HG03280 (cell line): ENCODE results near the gene CSDE1.
"Not testable (repeated sequence)": the region's sequence is repeated elsewhere in the genome, so short reads cannot be mapped to it uniquely, and the experiment has no call there.

ENCODE experiments used
- ATAC-seq: cut with Tn5 transposase; IDR thresholded peaks from one replicate; pipeline ENCODE4 v1.9.1; 2021; ENCODE audit warnings: mild to moderate bottlenecking, moderate library complexity; ENCODE audit not compliant: unreplicated experiment

The CSDE1 gene

DNA sequence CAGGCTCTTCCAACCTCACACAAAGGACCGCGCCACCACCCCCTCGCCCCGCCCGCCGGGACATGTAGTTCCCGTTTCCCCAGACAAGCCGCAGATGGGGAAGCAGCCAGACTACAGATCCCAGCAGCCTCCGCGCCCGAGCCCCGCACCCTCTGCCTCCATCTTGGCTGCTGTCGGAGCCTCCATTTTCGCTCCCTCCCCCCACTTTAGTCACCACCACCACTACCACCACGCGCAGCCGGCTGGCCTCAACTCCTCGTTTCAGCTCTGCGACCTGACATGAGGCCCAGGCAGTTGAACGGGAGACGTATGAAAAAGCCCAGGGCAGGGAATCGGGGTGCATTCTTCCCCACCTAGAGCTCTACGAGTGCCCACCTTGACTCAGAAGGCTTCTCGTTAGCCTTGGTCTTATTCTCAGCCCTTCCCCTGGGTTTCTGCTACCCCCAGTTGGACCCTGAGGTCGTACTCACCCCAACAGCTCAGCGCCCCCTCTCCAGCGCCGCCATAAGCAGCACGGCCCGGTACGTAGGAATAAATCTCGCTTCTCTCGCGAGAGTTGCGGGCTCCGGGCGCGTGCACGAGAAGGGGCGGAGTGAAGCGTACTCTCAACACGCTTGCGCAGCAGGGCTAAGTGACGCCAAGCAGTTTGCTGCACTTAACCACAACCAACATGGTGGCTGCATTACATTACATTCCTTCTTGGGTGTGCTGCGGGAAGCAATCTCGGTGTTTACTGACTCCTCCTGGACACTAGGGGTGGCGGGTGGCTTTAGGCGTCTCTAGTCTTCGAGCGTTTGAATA lies at the start of gene CSDE1:
CSDE1 (minus strand) TSS at position 530 of the 801 bp plus-strand sequence. CDS start 18,094 bp downstream, outside the sequence.
- peak; percentile 77 for ATAC-seq

DNA sequence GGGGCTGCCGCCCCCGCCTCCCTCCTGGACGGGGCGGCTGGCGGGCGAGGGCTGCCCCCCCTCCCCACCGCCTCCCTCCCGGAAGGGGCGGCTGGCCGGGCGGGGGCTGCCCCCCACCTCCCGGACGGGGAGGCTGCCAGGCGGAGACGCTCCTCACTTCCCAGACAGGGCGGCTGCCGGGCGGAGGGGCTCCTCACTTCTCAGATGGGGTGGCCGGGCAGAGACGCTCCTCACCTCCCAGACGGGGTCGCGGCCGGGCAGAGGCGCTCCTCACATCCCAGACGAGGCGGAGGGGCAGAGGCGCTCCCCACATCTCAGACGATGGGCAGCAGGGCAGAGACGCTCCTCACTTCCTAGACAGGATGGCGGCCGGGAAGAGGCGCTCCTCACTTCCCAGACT lies 46.7 kb upstream of the CSDE1 start:
- ATAC-seq, result not testable (repeated sequence)

DNA sequence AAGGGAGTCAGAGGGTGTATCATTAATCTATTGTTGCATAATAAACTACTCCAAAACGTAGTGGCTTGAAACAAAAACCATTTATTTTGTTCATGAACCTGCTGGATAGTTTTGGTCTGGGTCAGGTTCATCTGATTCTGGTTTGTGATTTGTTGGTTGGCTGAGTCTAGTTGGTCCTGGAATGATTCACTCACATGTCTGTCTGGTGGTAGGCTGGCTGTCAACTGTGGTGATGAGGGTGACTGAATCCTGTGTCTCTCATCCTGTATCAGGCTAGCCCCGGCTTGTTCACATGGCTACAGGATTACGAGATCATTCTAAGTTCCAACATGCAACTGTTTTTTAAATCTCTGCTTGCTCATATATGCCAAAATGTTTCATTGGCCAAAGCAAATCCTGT lies 45.2 kb upstream of the CSDE1 start:
- no peak for ATAC-seq

DNA sequence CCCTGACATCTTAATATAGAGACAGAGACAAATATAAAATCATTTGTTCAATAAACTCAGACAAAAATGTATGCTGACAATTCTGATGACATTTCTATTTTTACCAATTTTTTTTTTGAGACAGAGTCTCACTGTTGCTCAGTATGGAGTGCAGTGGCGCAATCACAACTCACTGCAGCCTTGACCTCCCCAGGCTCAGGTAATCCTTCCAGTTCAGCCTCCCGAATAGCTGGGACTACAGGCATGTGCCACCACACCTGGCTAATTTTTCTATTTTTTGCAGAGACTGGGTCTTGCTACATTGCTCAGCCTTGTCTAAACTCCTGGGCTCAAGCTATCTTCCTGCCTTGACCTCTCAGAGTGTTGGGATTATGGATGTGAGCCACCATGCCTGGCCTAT lies 36.3 kb upstream of the CSDE1 start:
- no peak for ATAC-seq

DNA sequence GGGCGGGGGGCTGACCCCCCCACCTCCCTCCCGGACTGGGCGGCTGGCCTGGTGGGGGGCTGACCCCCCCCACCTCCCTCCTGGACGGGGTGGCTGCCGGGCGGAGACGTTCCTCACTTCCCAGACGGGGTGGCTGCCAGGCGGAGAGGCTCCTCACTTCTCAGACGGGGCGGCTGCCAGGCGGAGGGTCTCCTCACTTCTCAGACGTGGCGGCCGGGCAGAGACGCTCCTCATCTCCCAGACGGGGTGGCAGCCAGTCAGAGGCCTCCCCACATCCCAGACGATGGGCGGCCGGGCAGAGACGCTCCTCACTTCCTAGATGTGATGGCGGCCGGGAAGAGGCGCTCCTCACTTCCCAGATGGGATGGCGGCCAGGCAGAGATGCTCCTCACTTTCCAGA lies 32.8 kb upstream of the CSDE1 start:
- ATAC-seq, result not testable (repeated sequence)

GRCh38 chr1:114786440-114786839 lies 28.7 kb upstream of the CSDE1 start:
- not testable (repeated sequence) for ATAC-seq

DNA sequence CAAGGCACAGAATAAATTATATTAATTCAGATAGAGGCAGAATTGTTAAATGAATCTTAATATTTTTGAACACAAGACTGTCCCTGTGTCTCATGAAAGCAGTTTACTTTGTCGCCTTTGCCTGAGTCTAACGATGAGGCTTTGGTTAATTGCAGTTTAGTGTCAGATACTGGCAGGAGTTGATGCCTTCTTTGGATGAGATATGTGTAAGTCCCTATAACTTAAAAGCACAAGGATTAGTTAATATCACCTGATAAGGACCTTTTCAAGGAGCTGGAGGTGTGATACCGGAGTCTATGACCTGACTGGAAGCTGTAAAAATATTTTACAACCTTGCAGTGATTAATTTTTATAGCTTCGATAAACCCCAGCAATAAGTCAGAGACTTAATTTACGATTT lies 24.7 kb upstream of the CSDE1 start:
- no peak for ATAC-seq

DNA sequence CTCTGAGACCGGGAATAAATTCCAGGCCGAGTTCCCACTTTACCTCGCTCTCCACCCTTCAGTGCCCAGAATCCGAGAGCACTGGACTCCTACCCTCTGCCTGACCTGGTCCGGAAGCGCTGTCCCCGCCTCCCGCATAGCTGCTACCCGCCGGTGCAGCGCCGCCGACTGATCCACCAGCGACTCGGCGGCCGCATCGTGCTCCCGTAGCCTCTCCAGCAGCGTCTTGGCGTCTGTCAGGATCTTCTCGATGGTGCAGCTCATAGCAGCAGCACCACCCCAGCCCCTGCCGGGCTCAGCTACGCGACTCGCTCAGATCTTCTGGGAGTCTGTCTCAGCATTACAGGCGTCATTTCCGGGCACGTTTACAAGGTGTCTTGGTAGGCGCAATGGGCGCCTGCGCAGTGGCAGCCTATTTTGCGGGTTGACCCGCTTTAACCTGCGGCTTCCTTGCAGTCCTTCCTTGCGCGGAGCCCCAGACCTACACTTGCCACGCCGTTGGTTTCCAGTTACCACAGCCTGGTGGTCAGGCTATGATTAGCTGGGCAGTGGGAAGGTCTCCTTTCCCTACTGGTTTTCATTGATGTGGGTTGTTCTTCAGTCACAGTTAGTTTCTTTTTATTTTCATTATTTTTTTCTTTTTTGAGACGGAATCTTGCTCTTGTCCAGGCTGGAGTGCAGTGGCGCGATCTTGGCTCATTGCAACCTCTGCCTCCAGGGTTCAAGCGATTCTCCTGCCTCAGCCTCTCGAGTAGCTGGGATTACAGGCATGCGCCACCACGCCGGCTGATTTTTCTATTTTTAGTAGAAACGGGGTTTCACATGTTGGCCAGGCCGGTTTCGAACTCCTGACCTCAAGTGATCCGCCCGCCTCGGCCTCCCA lies 22.8 kb upstream of the CSDE1 start, which contains the start of gene SIKE1:
SIKE1 (minus strand) TSS at position 342 of the 883 bp plus-strand sequence; CDS start at position 264, 78 bp downstream.
- peak; percentile 99 for ATAC-seq

GRCh38 chr1:114779722-114780121 lies 21.9 kb upstream of the CSDE1 start:
- no peak for ATAC-seq

DNA sequence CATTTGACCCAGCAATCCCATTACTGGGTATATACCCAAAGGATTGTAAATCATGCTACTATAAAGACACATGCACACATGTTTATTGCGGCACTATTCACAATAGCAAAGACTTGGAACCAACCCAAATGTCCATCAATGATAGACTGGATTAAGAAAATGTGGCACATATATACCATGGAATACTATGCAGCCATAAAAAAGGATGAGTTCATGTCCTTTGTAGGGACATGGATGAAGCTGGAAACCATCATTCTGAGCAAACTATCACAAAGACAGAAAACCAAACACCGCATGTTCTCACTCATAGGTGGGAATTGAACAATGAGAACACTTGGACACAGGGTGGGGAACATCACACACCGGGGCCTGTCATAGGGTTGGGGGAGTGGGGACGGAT lies 18.9 kb upstream of the CSDE1 start:
- ATAC-seq, result not testable (repeated sequence)

DNA sequence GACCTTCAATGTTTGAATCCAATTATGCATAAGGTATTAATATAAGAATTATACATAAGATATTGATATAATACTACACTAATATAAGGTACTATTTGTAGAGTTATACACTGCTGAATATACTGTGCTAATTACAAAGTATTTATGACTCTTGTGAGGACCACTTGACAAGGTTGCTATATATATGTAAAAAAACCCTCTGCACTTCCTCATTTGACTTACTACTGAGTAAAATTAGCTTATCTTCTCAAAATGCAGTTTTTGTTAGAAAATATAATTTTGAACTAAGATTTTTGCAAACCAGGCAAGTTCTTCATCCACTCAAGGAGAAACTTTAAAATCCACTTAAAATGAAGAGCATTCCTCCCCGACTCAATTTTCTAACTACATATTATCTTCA lies 14.2 kb upstream of the CSDE1 start:
- no peak for ATAC-seq

- no peak for ATAC-seq
Observed at GRCh38 chr1:114770989-114771388, 13.2 kb upstream of the CSDE1 start.

- no peak for ATAC-seq
Observed at GRCh38 chr1:114764689-114765088, 6.9 kb upstream of the CSDE1 start.

GRCh38 chr1:114758256-114758832 lies 560 bp upstream of the CSDE1 start:
- ATAC-seq, result no peak

DNA sequence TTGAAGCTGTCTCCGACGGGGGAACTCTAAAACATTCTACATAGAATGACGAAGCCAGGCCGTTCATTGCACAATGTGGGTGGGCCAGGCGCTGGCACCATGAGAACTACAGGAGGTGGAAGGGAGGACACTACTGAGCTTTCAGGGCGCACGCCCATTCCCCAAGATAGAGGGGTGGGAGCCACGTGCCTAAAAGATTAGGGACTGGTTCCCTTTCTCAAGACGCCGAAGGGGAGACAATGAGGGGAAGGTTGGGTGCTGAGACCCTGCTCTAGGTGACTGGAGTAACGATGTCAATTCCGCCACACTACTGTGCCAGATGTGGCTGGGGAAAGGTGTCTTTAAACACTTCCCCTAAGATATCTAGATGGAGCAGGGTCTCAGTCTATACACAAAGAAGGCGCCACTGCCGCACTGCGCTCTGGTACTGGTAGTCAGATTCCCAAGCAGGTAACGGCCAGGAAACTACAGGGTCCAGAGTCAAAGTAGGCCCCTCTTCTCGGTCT lies 782 bp downstream of the CSDE1 start:
- ATAC-seq, result peak; percentile 0

GRCh38 chr1:114756009-114756892 lies 1.5 kb downstream of the CSDE1 start:
- ATAC-seq, result peak; percentile 40

DNA sequence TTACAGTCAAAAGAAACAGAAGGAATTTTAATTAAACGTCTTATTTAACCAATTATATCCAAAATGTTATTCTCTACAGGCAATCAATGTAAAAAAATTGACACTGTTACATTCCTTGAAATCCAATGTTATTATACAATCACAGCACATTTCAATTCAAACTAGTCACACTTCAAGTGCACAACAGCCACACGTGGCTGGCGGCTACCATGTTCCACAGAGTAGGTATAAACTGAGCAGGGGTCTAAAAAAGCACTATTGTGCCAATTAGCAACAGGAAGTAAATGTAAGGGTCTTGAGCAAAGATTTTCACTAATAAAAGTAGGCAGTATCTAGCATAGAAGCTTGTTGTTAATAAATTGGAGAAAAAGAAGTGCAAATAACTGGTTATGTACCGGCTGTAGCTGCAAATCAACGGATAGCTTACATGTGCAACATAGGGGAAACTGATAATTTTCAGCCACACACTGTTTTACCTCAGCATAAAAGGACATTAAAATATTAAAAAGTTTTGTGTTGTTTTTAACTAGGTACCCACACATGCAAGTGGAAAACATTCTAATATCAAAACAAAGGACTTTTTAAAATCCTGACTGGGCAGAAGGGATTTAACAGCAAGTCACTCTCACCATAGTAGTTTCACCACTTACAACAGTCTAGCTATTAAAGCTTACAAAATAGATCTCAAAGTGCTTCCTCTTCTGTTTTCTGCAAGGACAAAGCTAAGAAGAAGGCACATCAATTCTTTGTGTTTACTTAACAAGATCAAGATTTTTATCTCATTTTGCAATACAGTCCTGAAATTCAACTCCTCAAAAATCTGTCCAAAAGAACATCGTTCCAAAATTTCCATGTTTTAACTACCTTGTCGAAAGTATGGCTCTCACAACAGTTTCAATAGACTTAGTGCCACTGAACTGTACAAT lies 2.5 kb downstream of the CSDE1 start:
- ATAC-seq, result no peak

DNA sequence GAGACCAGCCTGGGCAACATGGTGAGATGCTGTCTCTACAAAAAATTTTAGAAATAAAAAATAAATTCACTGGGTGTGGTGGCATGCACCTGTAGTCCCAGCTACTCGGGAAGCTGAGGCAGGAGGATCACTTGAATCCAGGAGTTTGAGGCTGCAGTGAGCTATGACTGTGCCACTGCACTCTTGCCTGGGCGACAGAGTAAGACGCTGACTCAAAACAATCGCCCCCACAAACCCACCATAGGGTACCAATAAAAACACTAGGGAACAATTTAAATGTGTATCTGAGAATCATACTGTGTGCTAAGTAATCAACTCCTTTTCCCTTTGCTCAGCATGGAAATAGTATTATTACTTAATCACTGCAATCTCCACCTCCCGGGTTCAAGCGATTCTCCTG lies 4.1 kb downstream of the CSDE1 start:
- ATAC-seq, result not testable (repeated sequence)

DNA sequence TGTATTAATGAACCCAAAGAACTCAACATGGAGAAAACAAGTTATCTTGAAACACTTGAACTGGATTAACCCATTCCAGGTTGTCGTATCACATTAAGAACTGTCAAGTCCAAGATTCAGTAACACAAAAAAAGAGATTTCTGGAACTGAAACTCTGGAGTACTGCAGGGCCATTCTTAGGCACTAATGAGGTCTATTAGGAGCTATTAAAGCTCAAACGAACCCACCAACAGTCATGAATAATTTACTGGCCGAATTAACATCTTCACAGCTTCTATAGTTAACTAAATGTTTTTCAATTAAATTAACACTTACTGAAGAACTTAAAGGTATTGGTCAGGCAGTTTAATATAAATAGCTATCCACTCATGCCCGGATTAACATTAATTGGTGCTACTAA lies 4.6 kb downstream of the CSDE1 start:
- ATAC-seq, result no peak
